GM12878 (cell line): ENCODE measurements around the gene RSPH9.

Experiments used
- CEBPB ChIP-seq, 2 experiments: fragments of 150-350 bp in 1 of 2; IDR thresholded peaks; 2 replicates each; pipeline ENCODE4 v1.6.1; 2012 to 2014; ENCODE audit warnings: low read depth in 2 of 2, low read length in 2 of 2, borderline replicate concordance in 1 of 2, inconsistent platforms in 1 of 2
- CHD2 ChIP-seq: IDR thresholded peaks from 2 replicates; pipeline ENCODE4 v1.6.1; 2011; ENCODE audit warnings: low read depth, low read length, improper control_type of control experiment, borderline replicate concordance
- MXI1 ChIP-seq: fragments of 150-350 bp; IDR thresholded peaks from 2 replicates; pipeline ENCODE4 v1.6.1; 2011; ENCODE audit warnings: low read depth, mild to moderate bottlenecking, inconsistent platforms, low read length, improper control_type of control experiment
- POLR2AphosphoS5 ChIP-seq: IDR thresholded peaks from 2 replicates; pipeline ENCODE4 v1.6.1; 2011; ENCODE audit warnings: mild to moderate bottlenecking, low read length, inconsistent platforms
- SIN3A ChIP-seq: IDR thresholded peaks from 2 replicates; pipeline ENCODE4 v1.6.1; 2012; ENCODE audit warnings: low read depth, low read length, improper control_type of control experiment
- SMC3 ChIP-seq: IDR thresholded peaks from 2 replicates; pipeline ENCODE4 v1.6.1; 2011; ENCODE audit warnings: low read length, improper control_type of control experiment, borderline replicate concordance
- TAF1 ChIP-seq: IDR thresholded peaks from 2 replicates; pipeline ENCODE4 v1.6.1; 2011; ENCODE audit warnings: mild to moderate bottlenecking, low read depth, low read length, borderline replicate concordance
- TARDBP ChIP-seq: IDR thresholded peaks from 2 replicates; pipeline ENCODE4 v1.6.1; 2016; ENCODE audit warnings: borderline replicate concordance
- TCF12 ChIP-seq: IDR thresholded peaks from 2 replicates; pipeline ENCODE4 v1.6.1; 2011; ENCODE audit warnings: low read depth, mild to moderate bottlenecking, low read length
- TCF7 ChIP-seq: IDR thresholded peaks from 2 replicates; pipeline ENCODE4 v1.6.1; 2014; ENCODE audit warnings: antibody characterized with exemption, borderline replicate concordance
- YY1 ChIP-seq: IDR thresholded peaks from 2 replicates; pipeline ENCODE4 v1.6.1; 2011; ENCODE audit warnings: low read depth, mild to moderate bottlenecking, low read length
- TF ChIP-seq, protein P1 (sequence below): IDR thresholded peaks from 2 replicates; pipeline ENCODE4 v1.6.1; 2012; ENCODE audit warnings: mild to moderate bottlenecking, low read depth, low read length
- TF ChIP-seq, protein P2 (sequence below): fragments of 450-650 bp; IDR thresholded peaks from 2 replicates; pipeline ENCODE4 v1.6.1; 2017; ENCODE audit warnings: mild to moderate bottlenecking
- TF ChIP-seq, protein P3 (sequence below), 3 experiments: IDR thresholded peaks in 2 of 3; conservative IDR thresholded peaks in 1 of 3; 2 replicates each; pipeline ENCODE4 v1.5.1; 2011; ENCODE audit warnings: low read depth in 3 of 3, low read length in 3 of 3, mild to moderate bottlenecking in 3 of 3, control low read depth in 2 of 3, moderate library complexity in 2 of 3, inconsistent platforms in 1 of 3, mixed read lengths in 1 of 3; ENCODE audit not compliant: control insufficient read depth in 2 of 3, insufficient read depth in 1 of 3; ENCODE audit errors: extremely low read depth in 1 of 3

DNA sequence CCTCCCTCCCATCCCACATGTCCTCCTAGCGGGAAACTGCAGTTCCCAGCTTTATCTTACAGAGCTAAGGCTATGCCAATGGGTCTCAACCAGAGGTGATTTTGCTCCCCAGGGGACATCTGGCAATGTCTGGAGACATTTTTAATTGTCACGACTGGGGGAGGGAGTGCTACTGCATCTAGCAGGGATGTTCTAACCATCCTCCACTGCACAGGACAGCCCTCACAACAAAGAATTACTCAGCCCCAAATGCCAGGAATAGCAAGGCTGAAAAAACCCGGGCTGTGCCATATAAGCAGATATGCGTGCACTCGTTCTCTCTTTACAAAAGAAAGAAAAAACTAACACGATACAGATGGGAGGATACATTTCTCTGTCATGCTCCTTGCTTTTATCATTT lies 34.2 kb downstream of the RSPH9 start:
- TF ChIP-seq TAF1 (no peak), MXI1 (no peak), CHD2 (no peak), TCF7 (no peak), SIN3A (no peak), POLR2AphosphoS5 (no peak), TCF12 (no peak), TARDBP (no peak), SMC3 (no peak), YY1 (no peak), CEBPB (IDR thresholded peaks at IDR 0.05; ENCODE audit: borderline replicate concordance in 1 of 2, low read depth in 2 of 2, low read length in 2 of 2) (no peak)
- TF ChIP-seq, protein P1, sequence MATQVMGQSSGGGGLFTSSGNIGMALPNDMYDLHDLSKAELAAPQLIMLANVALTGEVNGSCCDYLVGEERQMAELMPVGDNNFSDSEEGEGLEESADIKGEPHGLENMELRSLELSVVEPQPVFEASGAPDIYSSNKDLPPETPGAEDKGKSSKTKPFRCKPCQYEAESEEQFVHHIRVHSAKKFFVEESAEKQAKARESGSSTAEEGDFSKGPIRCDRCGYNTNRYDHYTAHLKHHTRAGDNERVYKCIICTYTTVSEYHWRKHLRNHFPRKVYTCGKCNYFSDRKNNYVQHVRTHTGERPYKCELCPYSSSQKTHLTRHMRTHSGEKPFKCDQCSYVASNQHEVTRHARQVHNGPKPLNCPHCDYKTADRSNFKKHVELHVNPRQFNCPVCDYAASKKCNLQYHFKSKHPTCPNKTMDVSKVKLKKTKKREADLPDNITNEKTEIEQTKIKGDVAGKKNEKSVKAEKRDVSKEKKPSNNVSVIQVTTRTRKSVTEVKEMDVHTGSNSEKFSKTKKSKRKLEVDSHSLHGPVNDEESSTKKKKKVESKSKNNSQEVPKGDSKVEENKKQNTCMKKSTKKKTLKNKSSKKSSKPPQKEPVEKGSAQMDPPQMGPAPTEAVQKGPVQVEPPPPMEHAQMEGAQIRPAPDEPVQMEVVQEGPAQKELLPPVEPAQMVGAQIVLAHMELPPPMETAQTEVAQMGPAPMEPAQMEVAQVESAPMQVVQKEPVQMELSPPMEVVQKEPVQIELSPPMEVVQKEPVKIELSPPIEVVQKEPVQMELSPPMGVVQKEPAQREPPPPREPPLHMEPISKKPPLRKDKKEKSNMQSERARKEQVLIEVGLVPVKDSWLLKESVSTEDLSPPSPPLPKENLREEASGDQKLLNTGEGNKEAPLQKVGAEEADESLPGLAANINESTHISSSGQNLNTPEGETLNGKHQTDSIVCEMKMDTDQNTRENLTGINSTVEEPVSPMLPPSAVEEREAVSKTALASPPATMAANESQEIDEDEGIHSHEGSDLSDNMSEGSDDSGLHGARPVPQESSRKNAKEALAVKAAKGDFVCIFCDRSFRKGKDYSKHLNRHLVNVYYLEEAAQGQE, result no peak
- TF ChIP-seq, protein P2, sequence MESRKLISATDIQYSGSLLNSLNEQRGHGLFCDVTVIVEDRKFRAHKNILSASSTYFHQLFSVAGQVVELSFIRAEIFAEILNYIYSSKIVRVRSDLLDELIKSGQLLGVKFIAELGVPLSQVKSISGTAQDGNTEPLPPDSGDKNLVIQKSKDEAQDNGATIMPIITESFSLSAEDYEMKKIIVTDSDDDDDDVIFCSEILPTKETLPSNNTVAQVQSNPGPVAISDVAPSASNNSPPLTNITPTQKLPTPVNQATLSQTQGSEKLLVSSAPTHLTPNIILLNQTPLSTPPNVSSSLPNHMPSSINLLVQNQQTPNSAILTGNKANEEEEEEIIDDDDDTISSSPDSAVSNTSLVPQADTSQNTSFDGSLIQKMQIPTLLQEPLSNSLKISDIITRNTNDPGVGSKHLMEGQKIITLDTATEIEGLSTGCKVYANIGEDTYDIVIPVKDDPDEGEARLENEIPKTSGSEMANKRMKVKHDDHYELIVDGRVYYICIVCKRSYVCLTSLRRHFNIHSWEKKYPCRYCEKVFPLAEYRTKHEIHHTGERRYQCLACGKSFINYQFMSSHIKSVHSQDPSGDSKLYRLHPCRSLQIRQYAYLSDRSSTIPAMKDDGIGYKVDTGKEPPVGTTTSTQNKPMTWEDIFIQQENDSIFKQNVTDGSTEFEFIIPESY, result no peak
- TF ChIP-seq, protein P3, sequence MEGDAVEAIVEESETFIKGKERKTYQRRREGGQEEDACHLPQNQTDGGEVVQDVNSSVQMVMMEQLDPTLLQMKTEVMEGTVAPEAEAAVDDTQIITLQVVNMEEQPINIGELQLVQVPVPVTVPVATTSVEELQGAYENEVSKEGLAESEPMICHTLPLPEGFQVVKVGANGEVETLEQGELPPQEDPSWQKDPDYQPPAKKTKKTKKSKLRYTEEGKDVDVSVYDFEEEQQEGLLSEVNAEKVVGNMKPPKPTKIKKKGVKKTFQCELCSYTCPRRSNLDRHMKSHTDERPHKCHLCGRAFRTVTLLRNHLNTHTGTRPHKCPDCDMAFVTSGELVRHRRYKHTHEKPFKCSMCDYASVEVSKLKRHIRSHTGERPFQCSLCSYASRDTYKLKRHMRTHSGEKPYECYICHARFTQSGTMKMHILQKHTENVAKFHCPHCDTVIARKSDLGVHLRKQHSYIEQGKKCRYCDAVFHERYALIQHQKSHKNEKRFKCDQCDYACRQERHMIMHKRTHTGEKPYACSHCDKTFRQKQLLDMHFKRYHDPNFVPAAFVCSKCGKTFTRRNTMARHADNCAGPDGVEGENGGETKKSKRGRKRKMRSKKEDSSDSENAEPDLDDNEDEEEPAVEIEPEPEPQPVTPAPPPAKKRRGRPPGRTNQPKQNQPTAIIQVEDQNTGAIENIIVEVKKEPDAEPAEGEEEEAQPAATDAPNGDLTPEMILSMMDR (IDR thresholded peaks at IDR 0.05 in 2 of 3, conservative IDR thresholded peaks at IDR 0.05 in 1 of 3; ENCODE audit: control insufficient read depth in 2 of 3, extremely low read depth in 1 of 3, insufficient read depth in 1 of 3, low read depth in 3 of 3, low read length in 3 of 3), result no peak
